ENCODE measurements around the gene FAM153A.
"Not testable (repeated sequence)": the region's sequence is repeated elsewhere in the genome, so short reads cannot be mapped to it uniquely, and the experiment has no call there.

The FAM153A gene

DNA sequence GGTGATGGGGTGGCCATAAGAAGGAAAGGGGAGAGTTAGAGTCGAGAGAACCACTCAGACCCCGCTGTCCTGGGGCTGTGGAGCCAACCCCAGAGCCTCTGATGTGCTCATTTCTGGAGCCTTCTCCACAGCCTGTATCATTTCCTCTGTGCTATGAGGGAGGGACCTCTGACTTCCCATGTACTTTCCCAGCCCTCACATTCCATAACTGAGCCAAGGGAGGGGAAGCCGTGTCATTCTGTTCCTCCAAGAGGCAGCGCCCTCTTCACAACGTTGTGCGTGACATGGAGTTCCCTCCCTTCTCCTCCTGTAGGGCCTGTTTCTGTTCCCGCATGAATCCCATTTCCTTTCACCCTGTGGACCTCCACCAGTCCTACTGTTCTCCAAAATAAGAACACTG lies 57.8 kb downstream of the FAM153A start:
- DNase-seq (ENCODE audit: low read depth in 2 of 2) = not testable (repeated sequence)

GRCh38 chr5:177723831-177724485 lies 58.7 kb downstream of the FAM153A start:
- DNase-seq (ENCODE audit: low read depth in 2 of 2) = not testable (repeated sequence)

GRCh38 chr5:177722829-177723228 lies 59.9 kb downstream of the FAM153A start:
- not testable (repeated sequence) for DNase-seq (ENCODE audit: low read depth in 2 of 2)

- DNase-seq (ENCODE audit: low read depth in 2 of 2) = not testable (repeated sequence)
Observed at GRCh38 chr5:177719989-177720388, 62.7 kb downstream of the FAM153A start.

DNA sequence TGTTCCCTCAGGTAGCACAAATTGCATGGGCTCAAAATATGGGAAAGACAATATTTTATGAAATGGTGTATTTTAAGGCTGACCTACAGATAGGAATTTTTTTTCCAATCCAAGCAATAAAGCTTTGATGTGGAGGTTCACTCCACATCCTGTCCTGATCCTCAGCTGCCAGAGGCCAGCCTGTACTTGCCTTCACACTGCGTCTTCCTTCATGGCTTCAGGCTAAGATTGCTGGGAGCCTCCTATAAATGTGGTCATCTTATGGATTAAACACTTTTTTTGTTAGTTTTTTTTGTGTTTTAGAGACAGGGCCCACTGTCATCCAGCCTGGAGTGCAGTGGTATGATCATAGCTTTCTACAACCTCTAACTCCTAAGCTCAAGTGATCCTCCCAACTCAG lies 67.3 kb downstream of the FAM153A start:
- DNase-seq (ENCODE audit: low read depth in 2 of 2) = not testable (repeated sequence)

DNA sequence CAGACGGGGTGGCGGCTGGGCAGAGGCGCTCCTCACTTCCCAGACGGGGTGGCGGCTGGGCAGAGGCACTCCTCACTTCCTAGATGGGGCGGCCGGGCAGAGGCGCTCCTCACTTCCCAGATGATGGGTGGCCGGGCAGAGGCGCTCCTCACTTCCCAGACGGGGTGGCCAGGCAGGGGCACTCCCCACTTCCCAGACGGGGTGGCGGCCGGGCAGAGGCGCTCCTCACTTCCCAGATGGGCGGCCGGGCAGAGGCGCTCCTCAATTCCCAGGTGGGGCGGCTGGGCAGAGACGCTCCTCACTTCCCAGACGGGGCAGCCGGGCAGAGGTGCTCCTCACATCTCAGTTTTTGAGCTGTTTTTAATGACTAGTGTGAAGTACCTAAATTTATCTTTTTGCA lies 86.6 kb downstream of the FAM153A start:
- DNase-seq (ENCODE audit: low read depth in 2 of 2) = not testable (repeated sequence)

DNA sequence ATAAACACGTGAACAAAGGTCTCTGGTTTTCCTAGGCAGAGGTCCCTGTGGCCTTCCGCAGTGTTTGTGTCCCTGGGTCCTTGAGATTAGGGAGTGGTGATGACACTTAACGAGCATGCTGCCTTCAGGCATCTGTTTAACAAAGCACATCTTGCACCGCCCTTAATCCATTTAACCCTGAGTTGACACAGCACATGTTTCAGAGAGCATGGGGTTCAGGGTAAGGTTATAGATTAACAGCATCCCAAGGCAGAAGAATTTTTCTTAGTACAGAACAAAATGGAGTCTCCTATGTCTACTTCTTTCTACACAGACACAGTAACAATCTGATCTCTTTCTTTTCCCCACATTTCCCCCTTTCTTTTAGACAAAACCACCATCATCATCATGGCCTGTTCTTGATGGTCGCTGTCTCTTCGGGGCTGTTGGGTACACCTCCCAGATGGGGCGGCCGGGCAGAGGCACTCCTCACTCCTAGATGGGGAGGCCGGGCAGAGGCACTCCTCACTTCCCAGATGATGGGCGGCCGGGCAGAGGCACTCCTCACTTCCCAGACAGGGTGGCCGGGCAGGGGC lies 87.3 kb downstream of the FAM153A start:
- DNase-seq (ENCODE audit: low read depth in 2 of 2) = not testable (repeated sequence)

GRCh38 chr5:177694518-177694835 lies 88.2 kb downstream of the FAM153A start:
- DNase-seq (ENCODE audit: low read depth in 2 of 2) = not testable (repeated sequence)

DNA sequence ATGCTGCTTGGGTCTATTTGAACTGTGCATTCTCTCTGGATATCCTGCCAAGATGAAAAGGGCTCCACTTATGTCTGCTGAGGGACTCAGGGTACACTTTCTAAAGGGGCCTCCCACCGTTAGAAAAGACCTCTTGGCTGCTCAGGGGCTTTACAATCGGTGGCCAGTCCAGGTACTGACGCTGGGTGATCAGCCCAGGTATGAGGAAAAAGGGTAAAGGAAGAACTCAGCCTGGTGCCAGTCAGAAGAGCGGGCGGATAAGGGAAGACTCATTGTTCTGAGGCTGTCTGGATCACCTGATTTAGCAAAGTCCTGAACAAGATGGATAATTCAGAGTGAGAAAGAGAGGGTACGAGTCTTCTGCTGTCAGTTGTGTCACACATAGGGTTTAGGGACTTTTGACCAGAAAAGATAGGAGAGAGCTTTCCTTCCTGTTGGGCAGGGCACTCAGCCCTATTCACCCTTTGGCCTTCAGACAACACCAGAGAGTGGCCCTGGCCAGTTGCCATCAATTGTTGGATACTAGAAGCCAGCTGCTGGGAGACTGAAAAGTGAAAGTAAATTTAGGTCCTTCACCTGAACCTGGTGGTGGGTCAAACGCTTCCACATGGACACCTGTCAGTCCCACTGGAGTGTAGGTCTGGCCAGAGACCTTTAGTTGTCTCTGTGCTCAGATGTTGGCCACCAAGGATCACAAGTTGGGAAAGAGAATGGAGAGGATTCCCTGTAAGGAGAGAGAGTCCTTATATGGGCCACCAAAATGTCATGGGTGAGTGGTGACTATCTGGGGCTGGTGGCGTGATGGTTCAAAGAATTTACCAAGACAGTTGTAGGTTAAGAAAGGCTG lies 88.8 kb downstream of the FAM153A start:
- DNase-seq (ENCODE audit: low read depth in 2 of 2) = not testable (repeated sequence)

GRCh38 chr5:177692969-177693368 lies 89.7 kb downstream of the FAM153A start:
- not testable (repeated sequence) for DNase-seq (ENCODE audit: low read depth in 2 of 2)

- not testable (repeated sequence) for DNase-seq (ENCODE audit: low read depth in 2 of 2)
Observed at GRCh38 chr5:177692507-177692906, 90.2 kb downstream of the FAM153A start.

DNA sequence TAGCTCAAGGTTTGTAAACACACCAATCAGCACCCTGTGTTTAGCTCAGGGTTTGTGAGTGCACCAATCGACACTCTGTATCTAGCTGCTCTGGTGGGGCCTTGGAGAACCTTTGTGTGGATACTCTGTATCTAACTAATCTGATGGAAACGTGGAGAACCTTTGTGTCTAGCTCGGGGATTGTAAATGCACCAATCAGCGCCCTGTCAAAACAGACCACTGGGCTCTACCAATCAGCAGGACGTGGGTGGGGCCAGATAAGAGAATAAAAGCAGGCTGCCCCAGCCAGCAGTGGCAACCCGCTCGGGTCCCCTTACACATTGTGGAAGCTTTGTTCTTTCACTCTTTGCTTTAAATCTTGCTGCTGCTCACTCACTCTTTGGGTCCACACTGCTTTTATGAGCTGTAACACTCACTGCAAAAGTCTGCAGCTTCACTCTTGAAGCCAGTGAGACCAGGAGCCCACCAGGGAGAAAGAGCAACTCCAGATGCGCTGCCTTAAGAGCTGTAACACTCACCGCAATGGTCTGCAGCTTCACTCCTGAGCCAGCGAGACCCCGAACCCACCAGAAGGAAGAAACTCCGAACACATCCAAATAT lies 93.6 kb downstream of the FAM153A start:
- DNase-seq (ENCODE audit: low read depth in 2 of 2) = not testable (repeated sequence)

- not testable (repeated sequence) for DNase-seq (ENCODE audit: low read depth in 2 of 2)
Observed at GRCh38 chr5:177688091-177688490, 94.6 kb downstream of the FAM153A start.

DNA sequence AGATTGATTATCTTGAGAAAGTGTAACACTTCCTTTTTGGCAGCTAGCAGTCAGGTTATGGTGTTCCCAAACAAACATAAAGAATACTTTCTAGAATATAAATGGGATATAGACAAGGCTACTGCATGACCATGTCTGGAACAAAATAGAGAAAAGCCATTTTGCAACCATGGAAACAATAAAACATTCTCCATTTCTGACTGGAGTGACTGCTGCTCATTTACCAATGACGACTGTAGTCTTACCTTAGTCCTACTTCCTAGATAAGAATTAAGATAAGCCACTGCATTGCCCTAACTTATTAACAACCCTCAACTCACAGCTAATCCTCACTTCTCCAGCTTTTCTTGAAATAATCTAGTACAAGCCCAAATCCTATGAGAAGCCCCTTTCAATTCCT lies 100.8 kb downstream of the FAM153A start:
- not testable (repeated sequence) for DNase-seq (ENCODE audit: low read depth in 2 of 2)
